Measurements from ENCODE around the gene RFX1. TPM values are rescaled to one million over a fixed set of nuclear protein-coding genes. Genes with fewer than 3 reads are reported as not detected.
"Not testable (repeated sequence)": the region's sequence is repeated elsewhere in the genome, so short reads cannot be mapped to it uniquely, and the experiment has no call there.

The RFX1 gene
- total RNA-seq, 2 donors from 2014 or later = 11.4 to 11.9 TPM

DNA sequence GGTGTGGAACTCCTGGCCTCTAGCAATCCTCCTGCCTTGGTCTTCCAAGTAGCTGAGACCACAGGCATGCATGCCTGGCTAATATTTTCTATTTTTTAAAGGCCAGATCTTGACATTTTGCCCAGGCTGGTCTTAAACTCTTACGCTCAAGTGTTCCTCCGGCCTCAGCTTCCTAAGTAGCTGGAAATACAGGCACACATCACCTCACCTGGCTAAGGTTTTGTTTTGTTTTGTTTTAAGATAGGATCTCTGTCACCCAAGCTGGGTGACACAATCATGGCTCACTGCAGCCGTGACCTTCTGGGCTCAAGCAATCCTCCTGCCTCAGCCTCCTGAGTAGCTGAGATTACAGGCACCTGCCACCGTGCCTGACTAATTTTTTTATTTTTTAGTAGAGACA, 16.3 kb upstream of the RFX1 start:
- Mint-ChIP-seq H3K4me1 (ENCODE audit: low read depth) (peaks cover 14% of the 10 kb centered on the region), H3K4me3 (no peak overlapping the region), H3K9me3 (no peaks in the 10 kb centered on the region), H3K27me3 (ENCODE audit: low read depth) (no peaks in the 10 kb centered on the region), H3K36me3 (ENCODE audit: insufficient read depth in 2 of 2) (no peaks in the 10 kb centered on the region), H3K27ac (no peak overlapping the region)
- ATAC-seq (replicated peaks in 1 of 2) (no peak), DNase-seq (no peak)

DNA sequence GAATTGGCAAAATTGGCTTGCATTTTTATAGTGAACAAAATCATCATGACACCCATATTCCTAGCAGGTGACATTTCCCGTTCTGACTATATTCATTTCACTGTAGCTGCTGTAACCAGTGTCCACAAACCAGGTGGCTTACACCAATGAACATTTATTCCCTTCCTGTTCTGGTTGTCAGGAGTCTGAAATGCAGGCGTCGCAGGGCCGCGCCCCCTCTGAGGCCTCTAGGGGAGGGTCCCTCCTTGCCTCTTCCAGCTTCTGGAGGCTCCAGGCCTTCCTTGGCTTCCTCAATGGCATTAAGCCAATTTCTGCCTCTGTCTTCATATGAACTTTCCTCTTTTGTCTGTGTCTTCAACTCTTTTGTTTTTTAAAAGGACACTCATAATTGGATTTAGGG, 15.4 kb upstream of the RFX1 start:
- Mint-ChIP-seq H3K4me3 (no peak overlapping the region), H3K27ac (no peak overlapping the region), H3K27me3 (ENCODE audit: low read depth) (no peaks in the 10 kb centered on the region), H3K36me3 (ENCODE audit: insufficient read depth in 2 of 2) (no peaks in the 10 kb centered on the region), H3K4me1 (ENCODE audit: low read depth) (peaks cover 14% of the 10 kb centered on the region), H3K9me3 (no peaks in the 10 kb centered on the region)
- DNase-seq (no peak), ATAC-seq (replicated peaks in 1 of 2) (peak; percentile 55 to 76)

DNA sequence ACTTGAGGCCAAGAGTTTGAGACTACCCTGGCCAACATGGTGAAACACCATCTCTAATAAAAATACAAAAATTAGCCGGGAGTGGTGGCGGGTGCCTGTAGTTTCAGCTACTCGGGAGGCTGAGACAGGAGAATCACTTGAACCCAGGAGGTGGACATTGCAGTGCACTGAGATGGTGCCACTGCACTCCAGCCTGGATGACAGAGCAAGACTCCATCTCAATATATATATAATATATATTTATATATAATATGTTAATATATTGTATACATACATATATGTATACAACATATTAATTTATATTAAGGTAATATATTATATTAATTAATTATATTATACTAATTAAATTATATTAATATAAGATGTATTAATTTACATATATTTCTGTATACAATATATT, 13.6 kb upstream of the RFX1 start:
- not testable (repeated sequence) for H3K9me3 Mint-ChIP-seq; H3K27me3 Mint-ChIP-seq (ENCODE audit: low read depth); H3K36me3 Mint-ChIP-seq (ENCODE audit: insufficient read depth in 2 of 2); DNase-seq; H3K4me3 Mint-ChIP-seq; ATAC-seq (replicated peaks in 1 of 2); H3K27ac Mint-ChIP-seq
- peaks cover 19% of the 10 kb centered on the region for H3K4me1 Mint-ChIP-seq (ENCODE audit: low read depth)

DNA sequence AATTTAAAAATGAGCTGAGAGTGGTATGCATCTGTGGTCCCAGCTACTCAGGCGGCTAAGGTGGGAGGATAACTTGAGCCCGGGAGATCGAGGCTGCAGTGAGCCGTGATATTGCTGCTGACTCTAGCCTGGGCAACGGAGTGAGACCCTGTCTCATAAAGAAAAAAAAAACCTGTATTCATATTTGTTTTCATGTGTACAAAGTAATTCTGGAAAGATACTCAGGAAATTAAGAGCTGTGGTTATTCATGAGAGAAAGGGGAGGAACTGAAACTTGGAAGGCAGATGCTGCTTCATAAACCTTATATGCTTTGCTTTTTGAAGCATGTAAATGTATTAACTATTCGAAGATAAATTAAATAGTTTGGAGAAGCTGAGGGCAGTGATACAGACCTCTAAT, 13.0 kb upstream of the RFX1 start:
- Mint-ChIP-seq H3K36me3 (ENCODE audit: insufficient read depth in 2 of 2) (no peaks in the 10 kb centered on the region), H3K27ac (no peak overlapping the region), H3K27me3 (ENCODE audit: low read depth) (no peaks in the 10 kb centered on the region), H3K4me3 (no peak overlapping the region), H3K9me3 (no peaks in the 10 kb centered on the region), H3K4me1 (ENCODE audit: low read depth) (peaks cover 19% of the 10 kb centered on the region)
- ATAC-seq (replicated peaks in 1 of 2) = peak in 1 of 2 donors; percentile 33
- DNase-seq = no peak

DNA sequence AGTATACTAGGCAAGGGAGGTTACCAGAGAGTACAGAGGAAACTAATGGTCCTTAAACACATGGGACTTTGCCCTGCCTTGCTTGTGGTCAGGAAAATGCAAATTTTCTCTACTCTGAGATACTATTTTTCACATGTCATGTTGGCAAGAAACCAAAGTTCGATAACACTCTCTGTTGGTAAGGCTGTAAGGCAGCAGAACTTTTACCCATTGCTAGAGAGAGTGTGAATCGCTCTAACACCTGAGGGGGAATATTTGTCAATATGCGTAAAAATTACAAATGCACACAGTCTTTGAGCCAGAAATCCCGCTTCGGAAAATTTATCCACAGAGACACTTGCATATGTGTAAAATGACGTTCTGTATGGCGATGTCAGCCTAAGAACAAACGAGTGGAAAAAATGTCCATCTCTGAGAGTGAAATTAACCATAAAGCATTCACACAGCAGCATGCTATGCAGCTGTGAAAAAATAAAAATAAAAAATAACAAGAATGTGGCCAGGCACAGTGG, 9.5 kb upstream of the RFX1 start:
- Mint-ChIP-seq H3K4me1 (ENCODE audit: low read depth) (peaks cover 8% of the 10 kb centered on the region), H3K4me3 (no peak overlapping the region), H3K9me3 (no peaks in the 10 kb centered on the region), H3K36me3 (ENCODE audit: insufficient read depth in 2 of 2) (no peaks in the 10 kb centered on the region), H3K27me3 (ENCODE audit: low read depth) (no peaks in the 10 kb centered on the region), H3K27ac (no peak overlapping the region)
- ATAC-seq (replicated peaks in 1 of 2) (peak in 1 of 2 donors; percentile 32), DNase-seq (no peak)

DNA sequence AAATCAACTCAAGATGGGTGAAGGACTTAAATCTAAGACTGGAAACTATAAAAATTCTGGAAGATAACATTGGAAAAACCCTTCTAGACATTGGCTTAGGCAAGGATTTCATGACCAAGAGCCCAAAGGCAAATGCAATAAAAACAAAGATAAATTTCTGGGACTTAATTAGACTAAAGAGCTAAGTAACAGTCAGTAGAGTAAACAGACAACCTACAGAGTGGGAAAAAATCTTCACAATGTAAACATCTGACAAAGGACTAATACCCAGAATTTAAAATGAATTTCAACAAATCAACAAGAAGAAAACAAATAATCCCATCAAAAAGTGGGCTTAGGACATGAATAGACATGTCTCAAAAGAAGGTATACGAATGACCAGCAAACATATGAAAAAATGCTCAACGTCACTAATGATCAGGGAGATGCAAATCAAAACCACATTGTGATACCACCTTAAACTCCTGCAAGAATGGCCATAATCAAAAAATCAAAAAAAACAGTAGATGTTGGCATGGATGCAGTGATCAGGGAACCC, 6.3 kb upstream of the RFX1 start:
- Mint-ChIP-seq H3K4me1 (ENCODE audit: low read depth) (peaks cover 5% of the 10 kb centered on the region), H3K4me3 (no peak overlapping the region), H3K27me3 (ENCODE audit: low read depth) (no peaks in the 10 kb centered on the region), H3K9me3 (no peaks in the 10 kb centered on the region), H3K36me3 (ENCODE audit: insufficient read depth in 2 of 2) (no peaks in the 10 kb centered on the region), H3K27ac (no peak overlapping the region)
- ATAC-seq (replicated peaks in 1 of 2) (no peak), DNase-seq (no peak)

DNA sequence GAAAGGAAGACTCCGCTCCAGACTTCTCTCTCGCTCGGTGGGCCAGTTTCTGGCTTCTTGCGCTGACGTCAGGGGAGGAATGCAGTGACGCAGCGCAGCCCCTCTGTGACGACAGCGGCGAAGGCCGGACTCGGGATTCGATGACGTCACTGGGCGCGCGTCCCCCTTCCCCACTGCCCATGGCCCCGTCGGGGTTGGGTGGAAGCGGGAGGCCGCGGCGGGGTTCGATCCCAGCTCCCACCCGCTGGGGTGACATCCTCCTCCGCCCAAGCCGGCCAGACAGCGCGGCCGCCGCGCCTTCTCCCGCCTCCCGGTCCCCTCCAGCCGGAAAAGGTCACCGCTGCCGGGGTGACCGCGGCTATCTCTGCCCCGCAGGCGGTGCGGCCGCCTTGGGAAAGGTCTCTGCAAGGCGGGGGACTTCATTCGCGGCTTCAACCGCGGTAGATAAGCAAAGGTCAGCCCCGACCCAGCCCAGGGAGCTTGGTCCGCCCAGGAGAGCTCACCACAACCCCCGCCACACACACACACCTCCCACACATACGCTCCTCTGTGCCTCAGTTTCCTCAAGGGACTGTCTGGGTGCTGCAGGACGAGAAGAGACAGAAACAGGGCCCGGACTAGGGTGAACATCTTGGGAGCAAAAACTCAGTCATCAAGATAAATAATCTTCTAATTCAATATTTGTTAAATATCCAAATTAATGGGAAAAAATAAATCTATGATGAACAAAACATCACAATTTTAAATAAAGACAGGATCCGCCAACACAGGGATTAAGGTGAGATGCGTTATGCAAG, 844 bp upstream of the RFX1 start:
- peak overlapping the region; percentile 92 to 95 for H3K4me3 Mint-ChIP-seq

DNA sequence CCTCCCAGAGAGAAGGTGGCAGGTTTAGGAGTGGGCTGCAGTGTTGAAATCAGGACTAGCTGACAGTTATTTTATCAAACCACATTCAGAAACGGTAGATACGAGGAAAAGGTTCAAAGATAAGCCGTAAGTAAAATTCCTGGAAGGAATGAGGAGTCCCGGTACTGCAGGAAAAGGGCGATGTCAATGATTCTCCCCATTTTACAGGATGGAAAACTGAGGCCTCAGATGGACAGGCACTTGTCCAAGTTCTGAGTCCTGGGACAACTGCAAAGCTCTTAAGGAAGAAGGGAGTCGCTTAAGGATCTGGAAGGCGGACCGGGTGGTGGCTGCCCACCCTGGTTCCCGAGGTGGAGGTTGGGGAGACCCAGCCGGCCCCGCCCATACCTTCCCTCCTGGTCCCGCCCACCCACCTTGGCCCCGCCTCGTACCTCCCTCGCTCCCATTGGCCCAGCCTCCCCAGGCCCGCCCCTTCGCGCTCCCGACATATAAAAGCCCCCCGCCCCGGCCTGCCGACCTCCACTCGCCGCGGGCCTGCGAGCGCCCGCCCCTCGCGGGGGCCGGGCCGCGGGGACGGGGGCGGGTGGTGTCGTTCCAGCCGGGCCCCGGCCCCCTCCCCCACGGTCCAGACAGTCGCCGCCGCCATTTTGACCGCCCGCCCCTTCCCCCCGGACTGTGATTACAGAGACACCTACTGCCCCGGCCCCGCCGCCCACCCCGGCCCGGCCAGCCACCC, 603 bp downstream of the RFX1 start:
- no peaks in the 10 kb centered on the region for H3K27me3 Mint-ChIP-seq (ENCODE audit: low read depth)
- peaks cover under 1 to 2% of the 10 kb centered on the region in 2 donors for H3K36me3 Mint-ChIP-seq (ENCODE audit: insufficient read depth in 2 of 2)
- no peaks in the 10 kb centered on the region for H3K9me3 Mint-ChIP-seq
- peak; percentile 52 to 58 for ATAC-seq (replicated peaks in 1 of 2)
- peak overlapping the region; percentile 83 for H3K27ac Mint-ChIP-seq
- peaks cover 47% of the 10 kb centered on the region for H3K4me1 Mint-ChIP-seq (ENCODE audit: low read depth)
- peak; percentile 93 for DNase-seq
- peak overlapping the region; percentile 87 to 92 for H3K4me3 Mint-ChIP-seq

More for the DNA sequence above, 844 bp upstream of the RFX1 start:
- H3K9me3 Mint-ChIP-seq = no peaks in the 10 kb centered on the region
- peak; percentile 11 to 25 for ATAC-seq (replicated peaks in 1 of 2)
- H3K27ac Mint-ChIP-seq = peak overlapping the region; percentile 98
- peaks cover 32% of the 10 kb centered on the region for H3K4me1 Mint-ChIP-seq (ENCODE audit: low read depth)
- no peak for DNase-seq
- no peaks in the 10 kb centered on the region for H3K36me3 Mint-ChIP-seq (ENCODE audit: insufficient read depth in 2 of 2)
- no peaks in the 10 kb centered on the region for H3K27me3 Mint-ChIP-seq (ENCODE audit: low read depth)

DNA sequence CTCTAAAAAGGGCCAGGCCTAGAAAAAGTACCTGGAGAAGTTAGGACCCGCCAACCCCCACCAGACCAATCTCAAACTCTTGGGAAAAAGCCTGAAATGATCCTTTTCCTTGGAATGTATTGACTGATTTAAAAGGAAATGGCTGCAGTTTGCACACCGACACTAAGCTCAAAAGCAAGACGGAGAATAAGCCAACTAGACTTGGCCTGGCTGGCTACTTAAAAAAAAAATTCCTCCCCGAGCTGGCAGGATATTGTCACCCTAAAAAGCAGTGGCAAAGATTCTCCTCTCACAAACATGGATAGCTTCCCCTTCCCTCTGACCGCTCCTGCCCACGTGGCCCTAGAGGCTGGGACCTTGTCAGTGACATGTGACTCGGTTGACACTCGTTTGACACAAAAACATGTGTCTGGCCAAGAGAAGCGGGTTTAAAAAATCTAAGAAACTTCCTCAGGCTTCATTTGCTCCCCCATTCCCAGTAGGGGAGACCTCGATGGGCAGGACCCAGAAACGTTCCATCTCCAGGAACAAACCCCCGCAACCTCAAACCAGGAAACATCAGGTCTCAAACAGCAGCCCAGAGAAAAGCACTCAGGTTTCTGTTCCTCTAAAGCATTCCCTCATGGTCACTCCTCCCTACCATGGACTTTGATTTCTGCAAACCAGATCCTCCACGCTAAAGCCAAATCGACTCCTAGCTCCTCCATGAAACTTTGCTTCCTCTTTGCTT, 1.3 kb downstream of the RFX1 start:
- Mint-ChIP-seq H3K36me3 (ENCODE audit: insufficient read depth in 2 of 2) (peaks cover 4 to 5% of the 10 kb centered on the region in 2 donors), H3K9me3 (no peaks in the 10 kb centered on the region), H3K27me3 (ENCODE audit: low read depth) (no peaks in the 10 kb centered on the region), H3K27ac (peak overlapping the region; percentile 83), H3K4me3 (peak overlapping the region; percentile 81 to 87), H3K4me1 (ENCODE audit: low read depth) (peaks cover 48% of the 10 kb centered on the region)
- no peak for DNase-seq
- ATAC-seq (replicated peaks in 1 of 2) = no peak

DNA sequence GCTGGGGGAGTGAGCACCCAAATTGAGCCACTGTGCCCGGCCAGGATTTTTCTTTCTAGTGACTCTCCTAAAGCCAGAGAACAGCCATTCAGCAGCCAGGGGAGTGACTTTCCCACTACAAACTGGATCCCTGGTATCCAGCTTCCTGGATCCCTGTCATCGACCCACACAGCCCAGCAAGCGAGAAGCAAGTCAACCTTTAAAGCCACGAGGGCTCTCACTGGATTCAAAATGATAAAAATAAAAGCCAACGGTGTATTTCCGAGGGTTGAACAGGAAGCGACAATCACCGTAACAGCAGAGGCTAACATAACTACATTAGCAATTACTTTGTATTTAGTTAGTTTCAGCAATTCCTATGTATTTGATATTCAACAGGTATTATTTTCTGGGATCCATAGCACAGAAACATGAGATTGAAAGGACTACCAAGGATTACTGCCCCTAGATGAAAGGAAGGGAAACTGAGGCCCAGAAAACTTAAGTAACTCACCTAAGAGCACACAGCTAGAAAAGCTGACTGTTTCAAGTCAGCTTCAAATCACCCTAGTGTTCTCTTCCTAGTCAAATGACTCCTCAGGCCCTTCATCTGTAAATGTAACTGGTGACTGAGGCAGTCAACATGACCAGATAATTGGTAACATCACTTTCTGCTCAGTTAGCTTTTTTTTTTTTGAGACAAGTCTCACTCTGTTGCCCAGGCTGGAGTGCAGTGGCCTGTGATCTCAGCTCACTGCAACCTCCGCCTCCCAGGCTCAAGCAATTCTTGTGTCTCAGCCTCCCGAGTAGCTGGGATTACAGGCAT, 2.7 kb downstream of the RFX1 start:
- peaks cover 8 to 13% of the 10 kb centered on the region in 2 donors for H3K36me3 Mint-ChIP-seq (ENCODE audit: insufficient read depth in 2 of 2)
- ATAC-seq (replicated peaks in 1 of 2) = no peak
- peaks cover 48% of the 10 kb centered on the region for H3K4me1 Mint-ChIP-seq (ENCODE audit: low read depth)
- no peak for DNase-seq
- H3K4me3 Mint-ChIP-seq = peak overlapping the region; percentile 78 to 89
- H3K9me3 Mint-ChIP-seq = no peaks in the 10 kb centered on the region
- no peaks in the 10 kb centered on the region for H3K27me3 Mint-ChIP-seq (ENCODE audit: low read depth)
- H3K27ac Mint-ChIP-seq = peak overlapping the region; percentile 98

DNA sequence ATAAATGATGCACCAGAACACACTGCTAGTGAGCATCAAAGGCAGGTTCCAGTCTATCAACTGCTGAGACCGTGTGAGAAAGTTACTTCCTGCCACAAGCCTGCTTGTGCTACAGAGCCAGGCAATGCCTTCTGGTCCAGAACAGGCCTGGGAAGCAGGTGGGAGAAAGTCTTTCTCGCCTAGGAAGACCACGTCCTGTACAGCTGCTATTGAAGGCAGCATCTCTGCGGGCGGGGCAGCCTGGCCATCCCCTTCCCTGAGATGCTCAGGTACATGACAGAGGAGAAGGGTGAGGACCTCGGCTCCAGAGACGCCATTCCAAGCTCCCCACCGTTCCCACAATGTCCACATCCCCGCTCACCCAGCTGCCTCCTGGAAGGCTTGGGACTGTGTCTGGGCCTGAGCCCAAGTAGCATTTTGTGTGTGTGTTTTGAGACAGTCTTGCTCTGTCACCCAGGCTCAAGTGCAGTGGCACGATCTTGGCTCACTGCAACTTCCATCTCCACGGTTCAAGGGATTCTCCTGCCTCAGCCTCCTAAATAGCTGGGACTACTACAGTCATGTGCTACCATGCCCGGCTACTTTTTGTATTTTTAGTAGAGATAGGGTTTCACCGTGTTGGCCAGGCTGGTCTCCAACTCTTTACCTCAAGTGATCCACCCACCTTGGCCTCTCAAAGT, 3.4 kb downstream of the RFX1 start:
- ATAC-seq (replicated peaks in 1 of 2) = no peak
- peaks cover 48% of the 10 kb centered on the region for H3K4me1 Mint-ChIP-seq (ENCODE audit: low read depth)

More for the DNA sequence above, 3.4 kb downstream of the RFX1 start:
- DNase-seq = no peak
- Mint-ChIP-seq H3K4me3 (peak overlapping the region; percentile 78 to 89), H3K27me3 (ENCODE audit: low read depth) (no peaks in the 10 kb centered on the region), H3K36me3 (ENCODE audit: insufficient read depth in 2 of 2) (peaks cover 8 to 14% of the 10 kb centered on the region in 2 donors), H3K27ac (peak overlapping the region; percentile 98), H3K9me3 (no peaks in the 10 kb centered on the region)

All from activated T-cell treated with anti-CD3 and anti-CD28 coated beads, Interleukin-2, amount 50 U/mL, for 72 hours (primary cell).